Islet precursor cell (in vitro differentiated cells): ENCODE results near the gene MST1.

ENCODE experiments used
- DNase-seq: peaks from one replicate; pipeline ENCODE4 v3.0.0-alpha.2; 2018

Gene MST1

DNA sequence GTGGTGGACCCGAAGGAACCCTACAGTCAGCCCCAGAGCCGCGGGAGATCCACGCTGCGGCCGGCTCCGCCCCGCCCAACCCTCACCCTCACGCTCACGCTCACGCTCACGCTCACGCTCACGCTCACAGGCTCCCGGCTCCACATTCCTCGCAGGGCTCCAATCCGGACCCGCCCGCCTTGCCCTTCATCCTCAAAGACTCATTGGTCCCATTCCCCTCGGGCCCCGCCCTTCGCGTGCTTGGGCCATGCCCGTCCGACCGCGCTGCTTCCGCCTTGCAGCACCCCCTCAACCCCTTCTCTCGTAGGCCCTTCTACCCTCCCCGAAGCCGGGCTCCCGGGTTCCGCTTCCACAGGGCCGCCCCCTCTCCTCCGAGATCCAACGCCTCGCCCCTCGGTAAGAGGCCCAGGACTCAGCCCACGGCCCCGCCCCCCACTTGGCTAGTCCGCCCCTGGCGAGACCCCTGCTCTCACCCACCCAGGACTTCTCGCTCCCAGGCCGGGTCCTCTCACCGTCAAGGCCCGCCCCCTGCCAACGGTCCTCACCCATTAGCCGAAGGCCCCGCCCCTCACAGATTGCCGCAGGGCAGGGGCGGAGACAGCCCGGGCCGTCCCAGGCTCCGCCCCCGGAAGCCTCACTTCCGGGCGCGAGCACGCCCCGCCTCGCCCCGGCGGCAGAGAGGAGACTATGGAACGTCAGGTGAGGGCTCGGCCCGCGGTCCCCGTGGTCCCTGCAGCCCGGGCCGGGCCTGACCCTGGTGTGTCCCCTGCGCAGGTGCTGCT lies 15.4 kb downstream of the MST1 start, which contains the start of gene APEH:
TSS of gene APEH (plus strand) at position 637 of the 782 bp plus-strand sequence. CDS start at position 688, 51 bp downstream.
- peak; percentile 99 for DNase-seq

DNA sequence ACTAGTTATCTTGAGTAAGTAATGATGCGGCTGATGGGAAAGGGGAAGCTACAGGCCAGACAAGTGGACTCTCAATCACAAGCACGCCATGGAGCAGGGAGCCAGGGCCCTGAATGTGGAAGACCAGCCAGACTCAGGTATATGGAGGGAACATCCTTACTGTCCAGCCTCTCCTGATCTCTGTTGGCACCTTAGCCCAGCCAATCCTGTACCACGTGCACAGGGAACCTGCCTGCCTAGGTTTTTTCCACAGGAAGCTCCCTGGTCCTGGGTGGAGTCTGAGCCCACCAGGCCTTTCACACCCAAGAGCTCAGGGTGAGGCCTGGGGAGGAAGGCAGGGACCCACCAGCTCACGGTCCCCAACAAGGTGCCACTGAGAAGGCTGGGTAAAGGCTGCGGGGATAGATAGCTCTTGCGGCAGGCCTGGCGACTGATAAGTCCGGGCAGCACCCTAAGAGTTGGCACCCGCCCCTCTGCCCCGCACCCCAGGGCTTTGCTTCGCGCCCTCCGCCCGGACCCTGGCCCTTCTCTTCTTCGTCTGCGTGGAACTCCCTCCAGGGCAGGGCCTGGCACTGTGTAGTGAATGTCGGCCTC lies 16.1 kb downstream of the MST1 start:
- DNase-seq, result no peak

DNA sequence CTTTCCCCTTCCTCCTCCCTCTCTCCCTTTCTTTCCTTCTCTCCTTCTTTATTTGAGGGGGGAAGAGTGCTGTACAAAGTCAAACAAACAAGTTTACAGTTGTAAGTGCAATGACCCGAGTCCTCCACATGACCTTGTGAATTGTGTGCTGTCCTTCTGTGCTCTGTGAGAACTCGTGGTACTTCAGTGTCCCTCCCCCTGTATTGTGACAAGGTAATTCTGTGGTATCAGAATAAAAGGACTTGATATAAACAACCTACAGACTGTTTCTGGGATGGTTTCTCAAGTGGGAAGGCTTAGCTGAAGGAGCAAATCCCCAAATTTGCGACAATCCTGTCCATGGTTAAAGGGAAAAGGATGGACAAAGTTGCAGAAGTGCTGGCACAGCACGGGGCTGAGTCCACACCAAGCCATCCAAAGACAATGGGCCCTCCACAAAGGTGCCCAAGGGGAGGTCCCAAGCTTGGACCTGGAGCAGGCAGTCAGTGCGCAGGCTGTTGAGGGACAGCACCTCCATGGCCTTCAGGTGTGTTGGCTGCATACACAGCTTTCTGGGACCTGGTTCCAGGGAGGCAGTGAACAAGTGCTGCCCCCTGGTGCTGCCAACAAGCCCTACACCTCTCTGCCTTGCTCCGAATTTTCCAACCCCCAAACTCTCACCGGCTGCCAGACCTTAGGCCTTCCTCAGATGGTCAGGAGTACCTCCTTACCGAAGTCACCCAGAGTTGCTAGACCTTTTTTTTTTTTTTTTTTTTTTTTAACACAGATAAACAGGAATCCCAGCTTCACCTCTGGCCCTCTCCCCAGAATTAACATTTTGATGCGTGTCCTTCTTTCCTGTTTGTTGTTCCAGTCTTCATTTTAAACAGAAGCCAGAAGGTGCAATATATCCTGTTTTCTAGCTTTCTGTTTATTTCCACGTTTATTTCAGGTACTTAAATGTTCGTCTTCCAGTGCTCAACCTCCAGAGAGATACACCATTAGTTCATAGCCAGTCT lies 17.7 kb downstream of the MST1 start:
- DNase-seq, result peak; percentile 87

DNA sequence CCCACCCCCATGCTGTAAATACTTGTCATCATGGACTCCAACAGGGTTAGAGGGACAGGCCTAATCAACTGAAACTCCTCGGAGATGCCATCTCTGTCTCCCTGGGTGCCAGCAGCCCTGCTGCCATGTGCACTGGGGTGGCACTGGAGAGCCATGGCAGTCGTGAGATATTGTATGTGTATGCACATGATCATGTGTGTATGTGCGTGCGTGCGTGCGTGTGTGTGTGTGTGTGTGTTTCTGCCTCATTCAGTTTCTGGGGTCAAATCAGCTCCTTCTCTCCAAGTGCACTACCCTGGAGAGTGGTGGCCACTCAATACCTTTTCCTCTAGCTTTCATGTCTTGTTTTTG lies 18.4 kb downstream of the MST1 start:
- no peak for DNase-seq

DNA sequence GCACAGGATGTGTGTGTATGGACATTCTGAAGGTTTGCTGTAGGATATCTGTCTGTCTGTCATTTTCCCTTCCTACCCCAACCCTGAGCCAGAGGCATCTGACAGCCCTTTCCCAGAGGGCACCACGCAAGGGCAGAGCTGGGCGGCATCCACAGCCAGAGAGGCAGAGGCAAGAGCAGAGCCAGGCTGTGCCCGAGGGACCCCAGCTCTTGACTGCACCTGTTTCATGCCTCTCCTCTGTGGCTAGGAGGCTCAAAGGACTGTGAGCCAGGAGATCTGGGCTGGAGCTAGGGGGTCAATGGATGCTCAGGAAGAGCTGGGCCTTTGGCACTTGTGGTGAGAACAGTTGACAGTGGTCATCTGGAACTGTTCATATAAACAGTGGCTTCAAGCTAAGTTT lies 19.9 kb downstream of the MST1 start:
- DNase-seq, result no peak

DNA sequence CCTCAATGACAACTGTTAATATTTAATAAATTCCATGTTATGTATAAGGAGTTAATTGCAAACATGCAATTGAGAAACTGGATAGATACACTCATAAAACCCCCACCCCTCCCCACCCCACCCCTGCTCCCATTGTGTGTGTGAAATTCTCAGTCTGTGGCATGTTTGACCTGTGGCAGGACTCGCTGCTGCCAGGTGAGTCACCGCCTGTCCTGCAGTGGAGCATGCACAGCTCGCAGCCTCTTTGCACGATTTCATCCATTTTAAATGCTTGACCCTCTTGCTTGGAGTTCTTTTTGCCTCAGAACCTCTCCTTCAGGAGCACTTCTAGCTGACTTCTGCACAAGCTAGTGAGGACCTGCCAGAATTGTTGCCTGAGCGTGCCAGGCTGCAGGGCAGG lies 20.4 kb downstream of the MST1 start:
- DNase-seq, result peak; percentile 73

DNA sequence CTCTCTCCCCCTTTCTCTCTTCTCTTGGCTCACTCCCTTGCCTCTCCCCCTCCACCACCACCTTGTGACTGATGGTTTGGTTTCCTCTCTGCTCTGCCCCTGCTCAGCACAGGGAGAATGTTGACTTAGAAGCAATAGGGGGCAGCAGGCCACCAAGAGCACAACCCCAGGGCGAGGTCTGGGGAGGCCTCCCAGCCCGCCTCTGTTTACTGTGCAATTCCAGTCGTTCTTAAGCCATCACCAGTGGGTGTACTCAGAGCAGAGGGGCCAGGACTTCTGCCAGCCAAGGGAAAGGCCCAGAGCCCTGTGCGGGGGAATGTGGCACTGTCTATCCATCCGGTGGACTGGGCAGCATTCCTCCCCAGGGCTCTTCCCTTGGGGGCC lies 20.9 kb downstream of the MST1 start:
- peak; percentile 70 for DNase-seq

DNA sequence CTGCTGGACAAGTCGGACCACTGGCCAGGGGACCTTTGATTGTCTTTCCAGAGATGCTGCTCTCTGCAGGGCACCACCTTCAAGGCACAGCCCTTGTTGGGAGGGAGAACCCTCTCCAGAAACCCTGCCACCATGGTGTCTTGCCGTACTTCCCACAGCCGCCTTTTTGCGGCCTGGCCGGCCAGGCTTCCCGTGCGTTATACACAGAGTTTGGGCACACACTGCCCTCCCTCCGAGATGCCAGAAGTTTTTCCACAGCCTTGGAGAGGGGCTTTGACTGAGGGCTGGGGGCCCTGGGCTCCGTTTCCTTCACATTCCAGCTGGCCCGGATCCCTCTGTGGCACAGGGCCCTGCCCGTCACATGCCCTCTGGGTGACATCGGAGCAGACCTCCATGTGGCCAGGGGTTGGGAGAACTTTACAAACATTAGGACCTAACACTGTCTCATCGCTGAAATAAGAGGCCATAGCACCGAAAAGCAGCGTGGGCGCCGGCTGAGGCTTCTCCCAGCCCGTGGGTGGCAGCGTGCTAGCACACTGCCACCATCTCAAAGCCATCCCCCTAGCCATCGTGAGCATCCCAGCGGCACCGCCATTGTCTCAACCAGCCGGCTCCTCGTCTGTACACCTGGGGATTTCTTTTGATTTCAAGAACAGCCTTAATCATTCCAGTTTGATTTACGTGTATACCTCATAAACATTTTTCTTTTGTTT lies 21.4 kb downstream of the MST1 start:
- DNase-seq, result no peak

DNA sequence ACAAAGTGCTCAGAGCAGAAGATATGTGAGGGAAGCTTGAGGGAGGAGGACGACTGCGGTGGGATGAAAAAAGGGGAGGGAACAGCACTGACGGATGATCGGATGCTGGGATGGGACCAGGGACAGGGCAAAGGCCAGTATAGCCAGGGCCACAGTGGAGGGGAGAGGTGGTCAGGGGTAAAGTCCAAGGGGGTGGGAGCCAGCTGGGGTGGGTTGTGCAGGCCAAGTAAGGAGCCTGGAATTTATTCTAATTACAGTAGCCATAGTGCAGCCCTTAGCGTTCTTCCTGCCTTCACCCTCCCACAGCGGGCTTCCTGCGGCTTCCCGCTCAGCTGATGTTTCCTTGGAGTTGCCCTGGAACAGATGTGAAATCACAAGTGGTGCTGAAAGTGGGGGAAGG lies 22.7 kb downstream of the MST1 start:
- DNase-seq, result no peak

DNA sequence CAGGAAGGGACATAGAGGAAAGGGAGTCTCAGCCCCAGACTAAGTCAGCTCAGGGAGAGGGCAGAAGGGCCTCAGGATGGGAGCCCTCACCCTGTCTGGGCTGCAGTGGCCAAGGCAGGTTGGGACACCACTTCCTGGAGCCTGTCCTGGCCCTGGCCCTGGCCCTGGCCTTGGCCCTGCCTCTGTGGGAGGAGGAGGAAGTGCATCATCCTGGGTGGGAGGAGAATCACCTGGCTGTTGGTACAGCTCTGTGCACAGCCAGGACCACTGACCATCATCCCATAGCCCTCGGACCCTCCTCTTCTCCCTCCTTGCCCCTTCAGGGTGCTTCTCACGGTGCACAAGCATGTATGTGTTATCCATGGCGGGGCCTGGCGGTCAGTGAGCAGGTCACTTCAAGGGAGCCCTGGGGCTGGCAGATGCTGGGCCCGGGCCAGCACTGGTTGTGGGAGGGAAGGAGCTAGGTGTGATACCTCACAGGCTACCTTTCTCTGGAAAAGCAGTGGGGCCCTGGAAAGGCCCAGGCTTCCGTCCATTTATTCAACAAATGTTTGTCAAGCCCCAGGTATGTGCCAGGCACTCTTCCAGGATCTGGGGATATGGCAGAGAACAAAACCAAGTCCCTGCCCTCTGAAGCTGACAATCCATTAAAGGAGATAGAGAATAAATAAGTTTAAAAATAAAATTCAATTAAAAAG lies 23.3 kb downstream of the MST1 start:
- no peak for DNase-seq

DNA sequence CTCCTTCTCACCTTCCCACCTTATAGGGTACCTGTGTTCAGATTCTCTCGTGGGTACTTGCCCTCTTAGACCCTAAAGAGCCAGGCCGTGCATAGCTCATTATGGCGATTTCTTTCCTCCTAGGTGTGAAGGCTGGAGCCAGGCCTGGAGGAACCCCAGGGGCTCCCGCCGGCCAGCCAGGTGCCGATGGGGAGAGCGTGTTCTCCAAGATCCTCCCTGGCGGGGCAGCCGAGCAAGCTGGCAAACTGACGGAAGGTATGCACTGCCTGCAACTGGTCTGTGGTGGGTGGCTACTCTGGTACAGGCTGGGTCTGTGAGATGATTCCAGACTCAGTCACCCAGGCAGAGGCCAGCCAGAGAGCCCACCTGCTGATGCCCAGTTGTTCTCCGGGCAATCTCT lies 25.0 kb downstream of the MST1 start:
- no peak for DNase-seq

DNA sequence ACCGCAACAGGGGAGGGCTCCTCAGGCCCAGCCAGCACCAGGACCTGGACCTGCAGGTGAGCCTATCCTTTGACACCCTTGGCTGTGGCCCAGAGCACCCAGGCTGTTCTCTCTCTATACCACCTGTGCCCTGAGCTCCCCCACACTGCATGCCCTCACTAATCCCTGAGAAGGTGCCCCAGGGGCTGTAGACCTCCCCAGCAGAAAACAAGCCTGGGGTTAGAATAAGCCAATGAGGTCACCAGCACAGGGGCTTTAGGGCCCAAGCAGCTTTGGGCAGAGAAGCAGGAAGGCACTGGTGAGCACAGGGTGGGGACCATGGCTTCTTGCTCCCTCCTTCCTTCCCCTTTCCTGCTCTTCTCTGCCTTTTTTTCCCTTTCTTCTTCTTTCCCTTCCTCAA lies 25.4 kb downstream of the MST1 start:
- DNase-seq, result no peak

DNA sequence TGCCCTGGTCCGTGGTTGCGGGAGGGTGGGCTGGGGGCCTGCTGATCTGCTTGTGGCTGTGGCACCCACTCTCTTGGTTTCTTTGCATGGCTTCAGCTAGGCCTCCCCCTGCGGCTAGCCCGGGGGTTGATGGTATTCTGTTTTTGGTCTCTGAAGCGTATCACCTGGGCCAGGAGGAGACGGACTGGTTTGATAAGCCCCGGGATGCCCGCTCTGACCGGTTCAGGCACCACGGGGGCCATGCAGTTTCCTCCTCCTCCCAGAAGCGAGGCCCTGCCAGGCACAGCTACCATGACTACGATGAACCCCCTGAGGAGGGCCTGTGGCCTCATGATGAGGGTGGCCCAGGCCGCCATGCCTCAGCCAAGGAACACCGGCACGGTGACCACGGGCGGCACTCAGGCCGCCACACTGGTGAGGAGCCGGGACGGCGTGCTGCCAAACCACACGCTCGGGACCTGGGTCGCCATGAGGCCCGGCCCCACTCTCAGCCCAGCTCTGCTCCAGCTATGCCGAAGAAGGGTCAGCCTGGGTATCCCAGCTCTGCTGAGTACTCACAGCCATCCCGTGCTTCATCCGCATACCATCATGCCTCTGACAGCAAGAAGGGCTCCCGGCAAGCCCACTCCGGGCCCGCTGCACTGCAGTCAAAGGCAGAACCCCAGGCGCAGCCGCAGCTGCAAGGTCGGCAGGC lies 26.4 kb downstream of the MST1 start:
- DNase-seq, result no peak

DNA sequence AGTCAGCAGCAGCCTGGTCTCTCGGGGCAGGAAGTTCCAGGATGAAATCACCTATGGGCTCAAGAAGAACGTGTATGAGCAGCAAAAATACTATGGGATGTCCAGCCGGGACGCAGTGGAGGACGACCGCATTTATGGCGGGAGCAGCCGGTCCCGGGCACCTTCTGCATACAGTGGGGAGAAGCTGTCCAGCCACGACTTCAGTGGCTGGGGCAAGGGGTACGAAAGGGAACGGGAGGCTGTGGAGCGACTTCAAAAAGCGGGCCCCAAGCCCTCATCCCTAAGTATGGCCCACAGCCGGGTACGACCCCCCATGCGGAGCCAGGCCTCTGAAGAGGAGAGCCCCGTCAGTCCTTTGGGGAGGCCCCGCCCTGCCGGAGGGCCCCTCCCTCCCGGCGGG lies 27.3 kb downstream of the MST1 start:
- DNase-seq, result no peak

DNA sequence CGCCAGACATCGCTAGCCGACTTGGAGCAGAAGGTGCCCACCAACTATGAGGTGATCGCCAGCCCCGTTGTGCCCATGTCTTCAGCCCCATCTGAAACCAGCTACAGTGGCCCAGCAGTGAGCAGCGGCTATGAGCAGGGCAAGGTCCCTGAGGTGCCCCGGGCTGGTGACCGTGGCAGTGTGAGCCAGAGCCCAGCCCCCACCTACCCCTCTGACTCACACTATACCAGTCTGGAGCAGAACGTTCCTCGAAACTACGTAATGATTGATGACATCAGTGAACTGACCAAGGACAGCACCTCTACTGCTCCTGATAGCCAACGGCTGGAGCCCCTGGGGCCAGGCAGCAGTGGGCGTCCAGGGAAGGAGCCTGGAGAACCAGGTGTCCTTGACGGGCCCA lies 28.0 kb downstream of the MST1 start:
- no peak for DNase-seq

DNA sequence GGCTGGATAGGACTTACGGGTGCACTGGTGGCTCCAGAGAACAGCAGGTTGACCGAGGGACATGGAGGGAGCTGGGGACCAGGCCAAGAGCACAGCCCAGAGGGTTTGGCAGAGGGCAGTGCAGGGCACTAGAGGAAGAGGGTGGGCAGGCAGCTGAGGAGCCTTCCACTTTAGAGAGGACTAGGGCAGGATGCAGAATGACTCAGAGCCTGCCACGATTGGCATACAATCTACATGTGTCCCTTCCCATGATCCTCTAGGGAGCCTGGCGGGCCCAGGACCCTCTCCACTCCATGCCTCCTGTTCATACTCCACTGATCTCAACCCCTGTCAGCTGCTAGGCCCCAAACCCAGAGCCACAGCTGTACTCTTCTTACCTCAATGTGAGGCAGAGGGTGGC lies 29.5 kb downstream of the MST1 start:
- DNase-seq, result no peak

DNA sequence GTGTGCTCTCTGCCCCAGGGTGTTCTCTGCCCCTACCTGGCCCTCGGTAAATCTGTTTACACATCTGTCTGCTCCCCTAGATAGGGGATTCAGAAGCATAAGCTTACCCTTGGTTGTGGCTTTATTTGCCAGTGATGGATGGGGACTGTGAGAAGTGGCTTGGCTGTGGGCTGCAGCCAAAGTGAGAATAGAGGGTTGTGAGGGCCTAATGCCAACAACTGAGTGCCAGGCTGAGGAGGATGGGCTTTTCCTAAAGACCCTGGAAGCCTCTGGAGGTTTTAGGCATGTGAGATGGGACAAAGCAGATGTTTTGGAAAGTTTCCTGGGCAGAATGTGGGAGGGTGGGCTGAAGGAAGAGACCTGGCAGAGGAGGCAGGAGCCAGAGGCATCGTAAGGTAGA lies 30.6 kb downstream of the MST1 start:
- no peak for DNase-seq

DNA sequence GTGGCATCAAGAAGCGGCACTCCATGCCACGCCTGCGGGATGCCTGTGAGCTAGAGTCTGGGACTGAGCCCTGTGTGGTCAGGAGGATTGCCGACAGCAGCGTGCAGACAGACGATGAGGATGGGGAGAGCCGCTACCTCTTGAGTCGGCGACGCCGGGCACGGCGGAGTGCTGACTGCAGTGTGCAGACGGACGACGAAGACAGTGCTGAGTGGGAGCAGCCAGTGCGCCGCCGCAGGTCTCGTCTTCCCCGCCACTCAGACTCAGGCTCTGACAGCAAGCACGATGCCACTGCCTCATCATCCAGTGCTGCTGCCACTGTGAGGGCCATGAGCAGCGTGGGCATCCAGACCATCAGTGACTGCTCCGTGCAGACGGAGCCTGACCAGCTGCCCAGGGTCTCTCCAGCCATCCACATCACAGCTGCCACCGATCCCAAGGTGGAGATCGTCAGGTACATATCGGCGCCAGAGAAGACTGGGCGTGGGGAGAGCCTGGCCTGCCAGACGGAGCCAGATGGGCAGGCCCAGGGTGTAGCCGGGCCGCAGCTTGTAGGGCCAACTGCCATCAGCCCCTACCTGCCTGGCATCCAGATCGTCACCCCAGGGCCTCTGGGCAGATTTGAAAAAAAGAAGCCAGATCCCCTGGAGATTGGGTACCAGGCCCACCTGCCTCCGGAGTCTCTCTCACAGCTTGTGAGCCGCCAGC lies 31.9 kb downstream of the MST1 start:
- DNase-seq, result no peak

DNA sequence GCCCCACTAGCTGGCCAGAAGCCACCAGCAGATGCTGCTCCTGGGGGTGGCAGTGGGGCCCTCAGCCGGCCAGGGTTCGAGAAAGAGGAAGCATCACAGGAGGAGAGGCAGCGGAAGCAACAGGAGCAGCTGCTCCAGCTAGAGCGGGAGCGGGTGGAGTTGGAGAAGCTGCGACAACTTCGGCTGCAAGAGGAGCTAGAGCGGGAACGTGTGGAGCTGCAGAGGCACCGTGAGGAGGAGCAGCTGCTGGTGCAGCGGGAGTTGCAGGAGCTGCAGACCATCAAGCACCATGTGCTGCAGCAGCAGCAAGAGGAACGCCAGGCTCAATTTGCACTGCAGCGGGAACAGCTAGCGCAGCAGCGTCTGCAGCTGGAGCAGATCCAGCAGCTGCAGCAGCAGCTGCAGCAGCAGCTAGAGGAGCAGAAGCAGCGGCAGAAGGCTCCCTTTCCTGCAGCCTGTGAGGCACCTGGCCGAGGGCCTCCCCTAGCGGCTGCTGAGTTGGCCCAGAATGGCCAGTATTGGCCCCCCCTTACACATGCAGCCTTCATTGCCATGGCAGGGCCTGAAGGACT lies 32.6 kb downstream of the MST1 start:
- DNase-seq, result no peak

DNA sequence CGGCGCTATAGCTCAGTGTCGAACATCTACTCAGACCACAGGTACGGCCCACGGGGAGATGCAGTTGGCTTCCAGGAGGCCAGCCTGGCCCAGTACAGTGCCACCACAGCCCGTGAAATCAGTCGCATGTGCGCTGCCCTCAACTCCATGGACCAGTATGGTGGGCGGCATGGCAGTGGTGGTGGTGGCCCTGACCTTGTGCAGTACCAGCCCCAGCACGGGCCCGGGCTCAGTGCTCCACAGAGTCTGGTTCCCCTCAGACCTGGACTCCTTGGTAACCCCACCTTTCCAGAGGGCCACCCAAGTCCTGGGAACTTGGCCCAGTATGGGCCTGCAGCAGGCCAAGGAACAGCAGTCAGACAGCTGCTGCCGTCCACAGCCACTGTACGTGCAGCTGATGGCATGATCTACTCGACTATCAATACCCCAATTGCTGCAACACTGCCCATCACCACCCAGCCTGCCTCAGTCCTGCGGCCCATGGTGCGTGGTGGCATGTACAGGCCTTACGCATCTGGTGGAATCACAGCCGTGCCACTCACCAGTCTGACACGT lies 33.5 kb downstream of the MST1 start:
- no peak for DNase-seq
